ENCODE data around the gene SRCAP.

Gene SRCAP

DNA sequence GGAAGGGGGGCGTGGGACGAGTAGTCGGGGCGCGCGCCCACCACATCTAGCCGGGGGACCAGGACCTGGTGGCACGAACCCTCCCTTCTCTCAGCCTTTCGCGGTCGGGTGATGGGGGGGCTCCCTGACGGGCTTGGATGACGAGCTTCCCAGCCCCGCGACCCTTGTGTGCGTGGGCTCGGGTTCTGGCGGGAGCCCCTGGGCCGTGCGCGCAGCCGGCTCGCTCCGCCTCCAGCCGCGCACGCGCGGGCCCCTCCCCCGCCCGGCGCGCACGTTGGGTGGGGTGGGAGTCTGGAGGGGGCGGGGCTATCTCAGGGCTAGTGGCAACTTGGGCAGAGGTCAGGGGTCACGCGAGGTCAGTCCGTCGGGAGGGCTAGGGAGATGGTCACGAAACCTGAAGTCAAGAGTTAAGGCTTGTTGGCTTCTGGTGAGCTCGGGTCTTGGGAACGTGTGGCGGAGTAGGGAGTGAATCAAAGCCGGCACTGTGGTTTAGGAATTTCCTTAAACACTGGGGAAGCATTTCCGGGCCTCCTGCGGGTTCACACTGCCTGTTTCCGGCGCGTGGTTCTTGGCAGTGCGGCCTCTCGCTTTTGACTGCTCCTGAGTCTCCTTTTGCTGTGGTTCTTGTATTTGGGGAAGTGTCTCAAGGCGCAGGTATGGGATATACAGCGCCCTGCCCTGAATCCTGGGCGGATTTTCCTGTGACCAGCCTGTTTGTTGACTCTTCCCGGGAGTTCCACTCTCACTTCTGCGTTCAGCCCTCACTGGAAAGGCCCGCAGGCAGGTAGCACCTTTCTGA lies at the start of gene SRCAP:
Gene SRCAP, plus strand, starts transcription at position 356 of the 799 bp plus-strand sequence. CDS start 1,654 bp downstream, outside the sequence.
- in situ Hi-C loops (cut with MboI; ENCODE audit: low sequenced_read_pairs) = no loop called here

GRCh38 chr16:30649725-30650368 lies 49.1 kb upstream of the SRCAP start:
- in situ Hi-C loops (cut with MboI; ENCODE audit: low sequenced_read_pairs) = loop anchor here (25.0 kb wide), 1 partner anchor 213 kb away; the partner anchor contains the start of genes DCTPP1 and SEPHS2

DNA sequence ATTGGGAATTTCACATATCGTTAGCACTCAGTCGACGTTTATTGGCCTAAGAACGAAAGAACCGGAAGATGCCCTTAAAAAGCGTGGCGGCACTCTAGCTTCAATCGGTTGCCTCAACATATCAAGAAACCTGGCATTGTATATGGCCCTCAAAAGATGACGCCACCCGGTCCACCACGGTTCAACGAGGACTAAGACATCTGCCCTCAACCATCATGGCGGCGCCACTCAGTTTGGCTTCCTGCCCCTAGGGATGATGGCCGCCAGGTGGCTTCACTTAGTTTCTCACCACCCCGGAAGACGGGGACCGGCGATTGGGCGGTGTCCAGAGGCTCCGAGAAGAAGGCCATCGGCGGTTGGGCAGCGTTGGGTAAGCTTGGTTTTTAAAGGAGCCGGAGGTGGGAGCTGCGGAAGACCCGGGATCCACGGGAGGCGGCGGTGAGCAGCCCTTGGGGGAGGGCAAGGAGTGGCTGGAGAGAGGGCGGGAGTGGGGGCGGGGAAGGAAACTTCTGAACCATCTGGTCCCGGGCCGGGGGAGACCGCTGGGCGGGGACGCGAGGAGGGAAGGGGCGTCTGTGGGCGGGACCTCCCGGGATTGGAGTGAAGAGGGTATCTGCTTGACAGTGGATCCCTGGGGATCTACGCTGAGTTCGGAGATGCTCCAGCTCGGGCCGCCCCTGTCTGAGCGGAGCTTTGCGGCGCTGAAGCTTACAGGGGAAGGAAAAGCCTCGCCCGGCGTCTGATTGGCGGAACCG lies 48.4 kb upstream of the SRCAP start, which contains the start of gene PRR14:
Gene PRR14, plus strand, starts transcription at position 592 of the 755 bp plus-strand sequence. CDS start 686 bp downstream, outside the sequence.
- in situ Hi-C loops (cut with MboI; ENCODE audit: low sequenced_read_pairs) = no loop called here

GRCh38 chr16:30651124-30652004 lies 47.6 kb upstream of the SRCAP start:
- in situ Hi-C loops (cut with MboI; ENCODE audit: low sequenced_read_pairs) = no loop called here

DNA sequence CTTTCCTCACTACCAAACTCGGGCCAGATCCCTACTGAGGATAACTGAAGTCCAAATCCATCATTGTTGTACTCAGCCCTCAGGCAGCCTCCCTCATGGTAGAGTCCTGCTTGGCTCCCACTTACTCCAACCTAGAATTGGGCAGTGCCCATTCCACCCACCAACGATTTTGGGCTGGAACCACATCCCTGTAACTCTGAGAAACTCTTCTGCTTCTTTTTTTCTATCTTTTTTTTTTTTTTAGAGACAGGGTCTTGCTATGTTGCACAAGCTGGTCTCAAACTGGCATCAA lies 47.0 kb upstream of the SRCAP start:
- in situ Hi-C loops (cut with MboI; ENCODE audit: low sequenced_read_pairs) = no loop called here

DNA sequence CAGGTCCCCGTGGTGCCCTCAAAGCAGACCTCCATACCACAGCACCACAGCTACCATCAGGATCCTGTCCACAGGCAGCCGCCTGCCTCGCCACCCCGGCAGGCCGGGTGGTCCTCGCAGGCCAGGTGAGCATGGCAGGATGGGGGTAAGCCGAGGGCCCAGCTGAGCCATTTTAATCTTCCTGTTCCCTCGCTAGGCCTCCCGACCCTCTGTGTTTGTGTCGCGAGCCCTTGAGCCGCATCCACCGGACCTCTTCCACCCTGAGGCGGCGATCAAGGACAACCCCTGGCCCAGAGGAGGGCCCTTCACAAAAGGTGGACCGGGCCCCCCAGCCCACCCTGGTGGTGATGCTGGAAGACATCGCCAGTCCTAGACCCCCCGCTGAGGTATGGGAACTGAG lies 46.3 kb upstream of the SRCAP start:
- in situ Hi-C loops (cut with MboI; ENCODE audit: low sequenced_read_pairs) = no loop called here

- in situ Hi-C loops (cut with MboI; ENCODE audit: low sequenced_read_pairs) = no loop called here
Measured at GRCh38 chr16:30654856-30655255, 44.1 kb upstream of the SRCAP start.

DNA sequence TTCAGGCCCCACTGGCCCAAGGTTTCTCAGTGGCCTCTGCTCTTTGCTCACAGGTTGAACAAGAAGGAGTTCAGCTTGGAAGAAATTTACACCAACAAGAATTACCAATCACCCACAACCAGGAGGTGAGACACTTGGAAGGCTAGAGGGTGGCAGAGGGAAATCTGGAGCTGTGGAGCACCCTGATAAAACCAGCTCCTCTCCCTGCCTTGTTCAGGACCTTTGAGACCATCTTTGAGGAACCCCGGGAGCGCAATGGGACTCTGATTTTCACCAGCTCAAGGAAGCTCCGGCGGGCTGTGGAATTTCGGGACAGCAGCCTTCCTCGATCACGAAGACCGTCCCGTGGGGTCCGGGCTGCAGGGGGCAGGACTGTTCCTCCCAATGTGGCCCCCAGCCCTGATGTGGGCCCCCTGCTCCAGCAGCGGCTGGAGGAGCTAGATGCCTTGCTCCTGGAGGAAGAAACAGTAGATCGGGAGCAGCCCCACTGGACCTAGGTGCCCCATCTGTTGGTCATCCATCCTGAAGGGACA lies 43.1 kb upstream of the SRCAP start:
- in situ Hi-C loops (cut with MboI; ENCODE audit: low sequenced_read_pairs) = no loop called here

- in situ Hi-C loops (cut with MboI; ENCODE audit: low sequenced_read_pairs) = no loop called here
Measured at GRCh38 chr16:30656388-30656787, 42.6 kb upstream of the SRCAP start.

GRCh38 chr16:30656974-30657865 lies 41.8 kb upstream of the SRCAP start:
- in situ Hi-C loops (cut with MboI; ENCODE audit: low sequenced_read_pairs) = no loop called here

- in situ Hi-C loops (cut with MboI; ENCODE audit: low sequenced_read_pairs) = no loop called here
Measured at GRCh38 chr16:30657866-30658730, 40.9 kb upstream of the SRCAP start, which contains the start of gene FBRS. Gene FBRS (plus strand): TSS chr16:30658431. CDS start chr16:30659519, 1,088 bp downstream.

DNA sequence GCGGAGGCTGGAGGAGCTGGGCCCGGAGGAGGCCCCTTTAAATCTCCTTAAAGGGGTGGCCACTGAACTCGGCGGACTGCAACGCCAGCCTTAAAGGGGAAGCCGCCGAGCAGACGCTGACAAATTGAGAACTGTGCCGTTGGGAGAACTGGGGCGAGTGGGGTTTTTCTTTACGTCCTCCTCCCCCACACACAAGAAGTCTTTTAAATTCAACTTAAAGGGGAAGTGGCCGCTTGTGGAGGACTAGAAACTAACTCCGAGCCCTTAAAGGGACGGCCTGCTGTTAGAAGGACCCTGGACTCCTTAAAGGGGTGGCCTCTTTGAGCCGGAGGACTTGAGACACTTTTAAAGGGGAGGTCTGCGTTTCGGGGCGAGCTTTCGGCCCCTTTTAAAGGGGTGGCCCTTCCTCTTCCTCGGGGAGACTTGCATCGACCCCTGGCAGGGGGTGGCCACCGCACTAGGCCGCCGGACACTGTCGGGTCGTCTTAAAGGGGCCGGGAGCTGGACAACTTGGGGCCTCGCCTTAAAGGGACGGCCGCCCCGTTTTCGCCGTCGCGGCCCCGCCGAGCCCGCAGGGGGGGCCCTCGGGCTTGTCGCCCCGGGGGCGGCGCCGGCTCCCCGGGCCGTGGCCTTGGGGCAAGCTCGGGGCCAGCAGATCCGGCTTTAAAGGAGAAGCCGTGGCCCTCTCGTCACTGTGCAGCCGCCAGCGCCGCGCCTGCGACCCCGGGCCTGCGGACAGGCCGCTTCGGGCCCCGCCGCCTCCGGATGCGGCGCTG lies 40.1 kb upstream of the SRCAP start:
- in situ Hi-C loops (cut with MboI; ENCODE audit: low sequenced_read_pairs) = no loop called here

DNA sequence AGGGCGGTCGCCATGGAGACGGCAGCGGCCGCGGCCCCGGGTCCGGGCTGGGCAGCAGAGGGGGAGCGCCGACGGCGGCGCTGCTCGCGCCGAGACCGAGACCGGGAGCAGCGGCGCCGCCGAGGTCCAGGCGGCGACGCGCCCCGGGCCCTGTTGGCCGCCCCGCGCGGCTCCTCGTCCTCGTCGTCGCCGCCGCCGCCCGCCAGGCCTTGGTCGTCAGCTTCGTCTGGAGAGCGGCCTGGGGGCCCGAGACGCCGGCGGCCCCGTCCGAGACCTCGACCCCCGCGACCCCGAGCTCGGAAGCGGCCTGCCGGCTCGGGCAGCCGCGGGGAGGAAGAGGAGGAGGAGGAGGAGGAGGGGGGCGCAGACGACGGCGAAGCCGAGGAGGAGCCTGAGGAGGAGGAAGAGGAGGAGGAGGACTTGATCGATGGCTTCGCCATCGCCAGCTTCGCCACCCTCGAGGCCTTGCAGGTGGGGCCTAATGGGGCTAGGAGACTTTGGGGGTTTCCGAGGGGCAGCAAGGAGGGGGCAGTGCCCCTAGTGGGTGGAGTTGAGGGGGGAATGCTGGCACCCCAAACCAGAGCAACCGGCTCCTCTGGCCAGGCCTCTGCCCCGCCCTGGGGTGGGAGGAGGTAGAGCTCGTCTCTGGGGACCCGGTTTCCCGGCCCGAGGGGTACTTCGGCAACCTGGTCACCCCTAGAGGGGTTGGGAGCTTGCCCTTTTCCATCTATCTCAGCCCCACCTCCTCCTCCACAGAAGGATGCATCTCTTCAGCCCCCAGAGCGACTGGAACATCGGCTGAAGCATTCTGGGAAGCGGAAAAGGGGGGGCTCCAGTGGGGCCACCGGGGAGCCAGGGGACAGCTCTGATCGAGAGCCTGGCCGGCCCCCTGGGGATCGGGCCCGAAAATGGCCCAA lies 39.2 kb upstream of the SRCAP start:
- in situ Hi-C loops (cut with MboI; ENCODE audit: low sequenced_read_pairs) = no loop called here

DNA sequence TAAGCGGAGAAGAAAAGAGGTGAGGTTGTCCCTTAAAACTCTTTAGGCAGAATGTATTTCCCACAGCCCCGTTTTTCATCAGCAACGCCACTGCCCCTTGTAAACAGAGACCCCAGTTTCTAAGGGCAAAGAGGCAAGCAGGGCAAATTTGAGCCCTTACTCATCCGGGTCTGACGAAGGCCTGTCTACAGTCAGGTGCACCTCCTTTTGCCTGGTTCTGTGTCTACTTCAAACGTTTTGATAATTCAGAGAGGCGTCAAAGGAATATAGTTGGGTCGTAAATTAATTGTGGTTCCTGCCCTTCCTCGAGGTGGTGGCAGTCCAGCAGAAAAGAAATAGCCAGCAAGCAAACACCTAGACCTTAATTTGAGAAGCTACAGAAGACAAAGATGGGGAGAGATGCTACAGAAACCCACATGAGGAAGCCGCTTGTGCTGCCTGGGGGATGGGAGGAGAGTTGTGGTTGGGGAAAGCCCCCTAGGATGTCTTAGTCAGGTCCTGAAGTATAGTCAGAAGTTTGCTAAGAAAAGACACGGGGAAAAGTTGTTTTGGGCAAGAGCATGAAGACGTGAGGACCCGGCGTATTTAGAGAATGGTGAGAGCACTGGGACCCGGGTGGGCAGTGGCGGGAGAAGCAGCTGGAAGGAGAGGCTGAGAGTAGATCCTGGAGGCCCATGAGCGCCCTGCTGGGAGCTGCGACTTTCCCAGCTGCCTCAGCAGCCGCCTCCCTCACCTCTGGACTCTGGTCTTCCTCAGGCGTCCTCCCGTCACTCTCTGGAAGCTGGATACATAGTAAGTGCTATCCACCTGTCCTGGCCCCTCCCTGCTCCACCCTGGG lies 38.3 kb upstream of the SRCAP start:
- in situ Hi-C loops (cut with MboI; ENCODE audit: low sequenced_read_pairs) = no loop called here

DNA sequence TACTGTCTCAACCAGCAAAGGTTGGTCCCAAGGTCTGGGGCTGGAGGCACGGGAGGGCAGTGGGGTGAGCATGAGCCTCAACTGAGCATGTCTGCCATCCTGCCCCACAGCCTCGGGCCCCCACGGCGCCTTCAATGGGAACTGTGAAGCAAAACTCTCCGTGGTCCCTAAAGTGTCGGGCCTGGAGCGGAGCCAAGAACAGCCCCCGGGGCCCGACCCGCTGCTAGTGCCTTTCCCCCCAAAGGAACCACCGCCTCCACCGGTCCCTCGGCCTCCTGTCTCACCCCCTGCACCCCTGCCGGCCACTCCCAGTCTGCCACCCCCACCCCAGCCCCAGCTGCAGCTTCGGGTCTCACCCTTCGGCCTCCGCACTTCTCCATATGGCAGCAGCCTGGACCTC lies 36.5 kb upstream of the SRCAP start:
- in situ Hi-C loops (cut with MboI; ENCODE audit: low sequenced_read_pairs) = no loop called here

DNA sequence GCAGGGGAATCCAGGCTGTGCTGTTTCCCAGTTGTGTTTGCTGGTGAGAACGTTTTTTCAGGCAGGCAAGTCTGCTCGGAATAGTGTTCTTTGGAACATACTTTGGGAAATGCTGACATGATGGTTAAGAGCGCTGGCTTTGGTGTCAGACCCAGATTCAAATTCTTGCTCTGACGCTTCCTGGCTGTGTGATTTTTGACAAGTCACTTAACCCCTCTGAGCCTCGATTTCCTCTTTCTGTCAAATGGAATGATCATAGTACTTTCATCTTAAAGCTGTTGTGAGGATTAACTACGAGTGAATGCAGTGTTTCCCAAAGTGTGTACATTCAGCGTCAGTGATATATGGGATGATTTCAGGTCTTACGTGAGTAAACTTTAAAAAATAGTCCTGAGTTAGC lies 35.9 kb upstream of the SRCAP start:
- in situ Hi-C loops (cut with MboI; ENCODE audit: low sequenced_read_pairs) = no loop called here
